HCT116 (cell line): Measurements from ENCODE around the gene INSYN2A.

Experiments
- EZH2phosphoT487 ChIP-seq: fragments of 200-600 bp; IDR thresholded peaks from 2 replicates; pipeline ENCODE4 v1.6.1; 2018; ENCODE audit warnings: antibody characterized with exemption, borderline replicate concordance
- SP1 ChIP-seq: IDR thresholded peaks from 2 replicates; pipeline ENCODE4 v1.6.1; 2012; ENCODE audit warnings: low read depth

DNA sequence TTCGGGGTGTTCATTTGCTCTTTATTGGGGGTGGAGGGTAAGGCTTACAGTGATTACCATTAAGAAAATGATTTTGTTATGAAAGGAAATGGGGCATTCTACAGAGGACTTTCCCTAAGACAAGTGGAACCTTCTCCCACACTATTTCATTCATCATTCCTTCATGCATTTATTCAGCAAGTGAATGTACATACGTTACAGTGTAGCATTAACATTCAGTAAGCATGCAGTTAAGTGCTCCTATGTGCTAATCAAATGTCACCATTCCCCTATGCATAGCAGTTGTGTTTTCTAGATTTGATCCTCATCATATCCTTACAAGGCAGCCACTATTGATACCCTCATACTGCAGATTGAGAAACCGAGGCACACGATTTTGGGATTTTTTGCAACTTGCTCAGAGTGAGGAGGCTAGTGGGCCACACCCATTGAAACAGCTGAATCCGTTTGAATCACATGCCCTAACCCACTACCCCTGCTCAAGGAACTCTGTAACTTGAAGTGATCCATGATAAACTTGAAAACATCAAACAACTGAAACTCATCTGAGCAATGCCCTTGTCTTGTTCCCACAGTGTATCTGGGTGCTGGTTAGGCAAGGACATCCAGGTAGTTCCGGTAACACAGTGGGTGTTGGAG lies 16.7 kb downstream of the INSYN2A start:
- TF ChIP-seq EZH2phosphoT487 (no peak), SP1 (no peak)
